ENCODE data around the gene AICDA.

DNA sequence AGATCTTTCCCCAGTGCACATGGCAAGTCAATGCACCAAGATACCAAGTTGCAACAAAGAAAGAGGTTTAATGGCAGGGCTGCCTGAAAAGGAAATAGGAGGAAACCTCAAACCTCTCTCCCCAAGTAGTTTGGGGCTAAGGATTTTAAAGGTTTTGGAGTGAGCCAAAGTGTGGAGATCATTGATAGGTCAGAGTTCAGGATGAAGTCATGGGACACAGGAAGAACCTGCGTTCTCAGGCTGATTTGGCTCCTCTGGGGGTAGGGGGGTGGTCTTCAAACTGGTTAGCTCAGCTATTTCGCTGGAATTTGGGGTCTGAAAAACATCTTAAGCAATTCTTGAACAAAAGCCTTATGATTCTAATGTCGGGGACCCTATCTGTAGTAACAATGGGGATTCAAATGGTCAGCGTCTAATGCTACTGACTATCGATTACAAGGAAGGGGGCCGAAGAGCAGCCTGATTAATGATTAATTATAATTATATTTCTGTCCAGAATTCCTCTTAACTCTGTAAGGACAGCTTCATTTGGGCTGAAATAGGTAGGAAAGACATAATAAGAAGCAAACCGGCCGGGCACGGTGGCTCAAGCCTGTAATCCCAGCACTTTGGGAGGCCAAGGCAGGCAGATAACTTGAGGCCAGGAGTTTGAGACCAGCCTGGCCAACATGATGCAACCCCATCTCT, 31.4 kb downstream of the AICDA start:
- TF ChIP-seq POLR2A (IDR thresholded peaks at IDR 0.05; ENCODE audit: extremely low read depth, insufficient read length): no peak
- no peak for TF ChIP-seq CTCF (IDR thresholded peaks at IDR 0.05; ENCODE audit: low read depth, low read length)
- TF ChIP-seq MYC (IDR thresholded peaks at IDR 0.05; ENCODE audit: low read depth, low read length): no peak
